D721Med (cell line): ENCODE measurements around the gene JAG1.

ENCODE experiments used
- DNase-seq: peaks from one replicate; pipeline ENCODE4 v3.0.0; 2011; ENCODE audit warnings: low spot score; ENCODE audit not compliant: insufficient read length
- FAIRE-seq: peaks from 2 replicates; lab custom pipeline; 2011; peaks lifted over from hg19 to GRCh38; lab: Jason Lieb, UNC
- CTCF ChIP-seq: IDR thresholded peaks from 2 replicates; pipeline ENCODE4 v1.5.1; 2012; ENCODE audit warnings: mild to moderate bottlenecking, control low read depth; ENCODE audit not compliant: insufficient read depth; ENCODE audit errors: missing control alignments

Gene JAG1

GRCh38 chr20:10603971-10604864 is 69.6 kb downstream of the JAG1 start:
- FAIRE-seq (no peak), DNase-seq (no peak)

DNA sequence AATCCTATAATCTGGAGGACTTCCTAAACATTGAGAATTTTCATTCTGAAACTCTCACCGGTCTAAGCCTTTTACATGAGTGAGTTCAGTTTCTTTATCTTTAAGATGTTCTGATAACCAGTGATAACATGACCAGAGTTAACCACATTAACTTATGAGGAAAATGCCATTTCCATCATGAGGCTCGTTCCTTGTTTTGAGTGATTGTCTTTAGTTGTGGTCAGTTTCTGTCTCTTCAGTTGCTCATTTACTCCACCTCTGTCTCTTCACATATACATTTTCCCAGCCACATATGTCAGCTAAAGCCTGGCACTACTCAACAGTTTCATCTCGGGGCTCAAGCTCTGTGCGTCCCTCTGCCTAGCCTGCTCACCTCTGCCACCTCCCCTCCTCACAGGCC is 70.4 kb downstream of the JAG1 start:
- FAIRE-seq: no peak
- no peak for DNase-seq
- TF ChIP-seq CTCF: no peak

More at GRCh38 chr20:10603971-10604864, 69.6 kb downstream of the JAG1 start:
- TF ChIP-seq CTCF: no peak

DNA sequence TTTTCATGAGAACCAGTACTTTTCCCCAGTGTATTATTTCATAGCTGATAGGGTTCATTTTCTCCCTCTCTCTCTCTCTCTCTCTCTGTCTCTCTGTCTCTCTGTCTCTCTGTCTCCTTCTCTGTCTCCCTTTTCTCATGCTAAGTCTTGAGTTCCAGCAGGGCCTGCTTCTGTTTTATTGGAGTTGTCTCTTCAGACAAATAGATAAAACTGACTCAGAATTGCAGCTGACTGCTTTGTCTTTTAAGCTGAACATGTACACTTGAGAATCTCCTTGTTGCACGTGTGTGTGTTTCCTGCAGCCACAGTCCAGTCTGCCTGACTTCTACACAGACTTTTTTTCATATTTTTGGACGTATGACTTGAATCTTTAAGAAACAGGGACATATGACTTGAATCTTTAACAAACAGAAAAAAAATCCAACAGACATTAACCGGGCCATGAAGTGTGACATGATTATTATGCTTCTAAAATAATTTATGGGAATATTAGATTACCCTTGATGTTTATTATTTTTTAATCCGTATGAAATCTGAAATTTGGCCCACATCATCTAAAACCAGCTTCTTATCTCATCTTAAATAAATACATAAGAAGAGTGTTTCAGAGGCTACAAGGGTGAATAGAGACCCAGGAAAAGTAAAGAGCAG is 71.5 kb downstream of the JAG1 start:
- no peak for DNase-seq
- no peak for TF ChIP-seq CTCF
- no peak for FAIRE-seq

- DNase-seq: no peak
- no peak for TF ChIP-seq CTCF
- no peak for FAIRE-seq
Measured at GRCh38 chr20:10597637-10598036, 76.2 kb downstream of the JAG1 start.

DNA sequence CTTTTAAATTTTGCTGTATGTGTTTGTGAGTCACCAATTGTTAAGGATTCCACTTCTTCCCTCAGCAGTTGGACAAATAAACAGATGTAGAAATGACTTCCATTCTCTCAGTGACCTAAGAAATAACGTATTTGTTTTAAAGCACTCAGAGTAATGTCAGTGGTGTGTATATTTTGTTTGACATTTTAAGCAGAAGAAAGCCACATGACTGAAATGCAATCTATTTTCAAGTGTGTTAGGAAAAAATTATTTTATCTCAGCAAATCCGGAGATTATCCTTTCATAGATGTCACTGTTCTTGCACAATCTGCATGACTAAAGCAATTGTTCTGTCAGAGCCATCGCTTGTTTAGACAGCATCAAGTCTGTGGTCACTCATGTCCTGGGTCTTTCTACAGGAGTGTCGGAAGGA is 77.1 kb downstream of the JAG1 start:
- FAIRE-seq: no peak
- no peak for DNase-seq
- no peak for TF ChIP-seq CTCF

GRCh38 chr20:10595985-10596384 is 77.8 kb downstream of the JAG1 start:
- DNase-seq (no peak), FAIRE-seq (no peak)
- no peak for TF ChIP-seq CTCF

- DNase-seq (no peak), FAIRE-seq (no peak)
- TF ChIP-seq CTCF: no peak
Measured at GRCh38 chr20:10595266-10595665, 78.5 kb downstream of the JAG1 start.
